Osteoblast (primary cell): ENCODE results near the gene TRDMT1. TPM values are rescaled to one million over a fixed set of nuclear protein-coding genes. Genes with fewer than 3 reads are reported as not detected.

Source experiments
- DNase-seq: peaks from one replicate; pipeline ENCODE4 v3.0.0; 2011; ENCODE audit warnings: low spot score, mixed read lengths; ENCODE audit not compliant: insufficient read length; ENCODE audit errors: missing footprints
- H2AFZ ChIP-seq: 2 replicates; pipeline ENCODE4 v1.6.0; 2011; ENCODE audit warnings: mild to moderate bottlenecking, low read length
- H3K27ac ChIP-seq: 2 replicates; pipeline ENCODE4 v1.5.1; 2011; ENCODE audit warnings: mild to moderate bottlenecking, low read depth, low read length, moderate library complexity
- H3K27me3 ChIP-seq: 2 replicates; pipeline ENCODE4 v1.6.0; 2012; ENCODE audit warnings: mild to moderate bottlenecking, control low read depth, inconsistent platforms, low read length, moderate library complexity; ENCODE audit not compliant: insufficient read depth
- H3K36me3 ChIP-seq: 2 replicates; pipeline ENCODE4 v1.5.1; 2011; ENCODE audit warnings: mild to moderate bottlenecking, low read length, control low read depth, moderate library complexity; ENCODE audit not compliant: insufficient read depth
- H3K4me1 ChIP-seq: 2 replicates; pipeline ENCODE4 v1.5.1; 2011; ENCODE audit warnings: mild to moderate bottlenecking, low read length, control low read depth, moderate library complexity; ENCODE audit not compliant: insufficient read depth
- H3K4me2 ChIP-seq: 2 replicates; pipeline ENCODE4 v1.6.0; 2011; ENCODE audit warnings: mild to moderate bottlenecking, low read length; ENCODE audit not compliant: insufficient read depth
- H3K4me3 ChIP-seq: fragments of 200-600 bp; sonication (generic); 3 replicates; pipeline ENCODE4 v1.5.1; 2012; ENCODE audit warnings: mild to moderate bottlenecking, low read length, inconsistent platforms; ENCODE audit not compliant: insufficient read depth
- H3K79me2 ChIP-seq: 2 replicates; pipeline ENCODE4 v1.6.0; 2012; ENCODE audit warnings: mild to moderate bottlenecking, low read length, control low read depth, inconsistent platforms; ENCODE audit not compliant: insufficient read depth
- H3K9me3 ChIP-seq: 2 replicates; pipeline ENCODE4 v1.5.1; 2011; ENCODE audit warnings: low read depth, low read length, control low read depth
- H4K20me1 ChIP-seq: 2 replicates; pipeline ENCODE4 v1.6.0; 2012; ENCODE audit warnings: mild to moderate bottlenecking, low read length, control low read depth; ENCODE audit not compliant: insufficient read depth
- total RNA-seq: library from RNA; depleted of rRNA; stranded (reverse); fragments of >200 nt; gene quantifications from 2 replicates; pipeline ENCODE4 v1.2.3, GENCODE V29; 2012
- TF ChIP-seq, protein P1 (sequence below): IDR thresholded peaks from 2 replicates; pipeline ENCODE4 v1.5.1; 2011; ENCODE audit warnings: mild to moderate bottlenecking, low read depth, low read length, moderate library complexity; ENCODE audit errors: extremely low read depth

The TRDMT1 gene
- total RNA-seq, 1 donor, result 7.6 TPM

DNA sequence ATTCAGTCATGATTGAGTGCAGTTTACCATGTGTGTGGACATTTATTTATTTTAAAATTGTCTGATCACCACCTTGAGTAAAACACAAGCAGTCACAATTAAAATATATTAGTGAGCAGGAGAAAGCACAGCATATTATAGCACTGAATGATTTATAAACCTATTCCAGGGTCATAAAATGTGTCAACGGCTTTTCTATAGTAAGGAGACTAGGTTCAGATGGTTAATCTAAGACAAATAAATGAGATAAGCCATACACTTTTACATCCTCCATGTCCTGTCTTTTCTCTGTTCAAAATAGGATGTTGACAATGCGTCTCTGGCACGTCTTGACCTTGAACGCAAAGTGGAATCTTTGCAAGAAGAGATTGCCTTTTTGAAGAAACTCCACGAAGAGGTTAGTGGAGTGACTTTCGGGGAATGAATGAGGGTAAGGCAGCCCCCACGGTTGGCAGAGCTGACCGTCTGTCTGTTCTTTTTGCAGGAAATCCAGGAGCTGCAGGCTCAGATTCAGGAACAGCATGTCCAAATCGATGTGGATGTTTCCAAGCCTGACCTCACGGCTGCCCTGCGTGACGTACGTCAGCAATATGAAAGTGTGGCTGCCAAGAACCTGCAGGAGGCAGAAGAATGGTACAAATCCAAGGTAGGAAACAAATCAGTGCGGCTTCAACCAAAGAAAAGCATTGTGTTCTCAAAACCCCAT is 32.0 kb upstream of the TRDMT1 start:
- Histone ChIP-seq H4K20me1 (peaks cover 81% of the 10 kb centered on the region), H3K4me3 (peak overlapping the region; percentile 59), H3K27me3 (no peaks in the 10 kb centered on the region), H3K27ac (peak overlapping the region; percentile 94), H3K4me1 (peaks cover 58% of the 10 kb centered on the region), H3K36me3 (peaks cover 76% of the 10 kb centered on the region), H3K4me2 (peak overlapping the region; percentile 93), H2AFZ (no peak overlapping the region), H3K79me2 (peaks cover 57% of the 10 kb centered on the region), H3K9me3 (no peaks in the 10 kb centered on the region)
- TF ChIP-seq, protein P1, sequence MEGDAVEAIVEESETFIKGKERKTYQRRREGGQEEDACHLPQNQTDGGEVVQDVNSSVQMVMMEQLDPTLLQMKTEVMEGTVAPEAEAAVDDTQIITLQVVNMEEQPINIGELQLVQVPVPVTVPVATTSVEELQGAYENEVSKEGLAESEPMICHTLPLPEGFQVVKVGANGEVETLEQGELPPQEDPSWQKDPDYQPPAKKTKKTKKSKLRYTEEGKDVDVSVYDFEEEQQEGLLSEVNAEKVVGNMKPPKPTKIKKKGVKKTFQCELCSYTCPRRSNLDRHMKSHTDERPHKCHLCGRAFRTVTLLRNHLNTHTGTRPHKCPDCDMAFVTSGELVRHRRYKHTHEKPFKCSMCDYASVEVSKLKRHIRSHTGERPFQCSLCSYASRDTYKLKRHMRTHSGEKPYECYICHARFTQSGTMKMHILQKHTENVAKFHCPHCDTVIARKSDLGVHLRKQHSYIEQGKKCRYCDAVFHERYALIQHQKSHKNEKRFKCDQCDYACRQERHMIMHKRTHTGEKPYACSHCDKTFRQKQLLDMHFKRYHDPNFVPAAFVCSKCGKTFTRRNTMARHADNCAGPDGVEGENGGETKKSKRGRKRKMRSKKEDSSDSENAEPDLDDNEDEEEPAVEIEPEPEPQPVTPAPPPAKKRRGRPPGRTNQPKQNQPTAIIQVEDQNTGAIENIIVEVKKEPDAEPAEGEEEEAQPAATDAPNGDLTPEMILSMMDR, result no peak
- DNase-seq, result no peak

DNA sequence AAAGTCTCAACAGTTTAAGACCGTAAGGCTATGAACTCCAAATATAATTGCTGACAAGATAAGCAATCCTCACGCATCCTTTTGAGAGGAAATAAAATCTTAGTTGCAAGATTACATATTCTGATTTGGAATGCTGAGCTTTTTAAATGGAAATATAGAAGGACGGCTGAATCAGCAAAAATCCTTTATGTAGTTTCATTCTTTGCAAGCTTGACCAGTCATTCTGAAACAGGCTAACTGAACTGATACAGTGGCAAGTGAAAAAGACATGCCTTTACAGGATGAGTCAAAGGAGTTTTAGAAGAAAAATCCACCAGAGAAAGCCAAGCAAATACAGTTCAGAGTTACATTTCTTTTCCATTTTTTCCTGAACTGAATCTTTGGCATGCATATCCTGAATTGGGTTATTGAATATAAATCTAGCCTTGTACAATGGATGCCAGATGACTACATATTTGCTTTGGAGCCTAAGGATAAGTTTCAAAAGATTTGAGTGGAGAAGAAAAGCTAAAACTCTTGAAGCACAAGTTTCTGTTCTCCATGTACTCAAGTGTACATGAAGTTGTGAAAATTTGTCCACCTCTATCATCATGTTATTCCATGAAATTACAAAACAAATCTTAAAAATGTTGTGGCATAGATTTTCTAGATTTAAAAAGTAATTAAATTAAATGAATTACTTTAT is 30.9 kb upstream of the TRDMT1 start:
- no peak for DNase-seq
- peaks cover 57% of the 10 kb centered on the region for H3K79me2 ChIP-seq
- no peaks in the 10 kb centered on the region for H3K27me3 ChIP-seq
- H3K9me3 ChIP-seq, result no peaks in the 10 kb centered on the region
- peak overlapping the region; percentile 93 for H3K4me2 ChIP-seq
- H2AFZ ChIP-seq, result no peak overlapping the region
- H3K36me3 ChIP-seq, result peaks cover 74% of the 10 kb centered on the region
- H3K4me1 ChIP-seq, result peaks cover 57% of the 10 kb centered on the region
- H3K4me3 ChIP-seq, result peak overlapping the region; percentile 95
- peak overlapping the region; percentile 94 for H3K27ac ChIP-seq
- peaks cover 76% of the 10 kb centered on the region for H4K20me1 ChIP-seq
- TF ChIP-seq, protein P1, result no peak

DNA sequence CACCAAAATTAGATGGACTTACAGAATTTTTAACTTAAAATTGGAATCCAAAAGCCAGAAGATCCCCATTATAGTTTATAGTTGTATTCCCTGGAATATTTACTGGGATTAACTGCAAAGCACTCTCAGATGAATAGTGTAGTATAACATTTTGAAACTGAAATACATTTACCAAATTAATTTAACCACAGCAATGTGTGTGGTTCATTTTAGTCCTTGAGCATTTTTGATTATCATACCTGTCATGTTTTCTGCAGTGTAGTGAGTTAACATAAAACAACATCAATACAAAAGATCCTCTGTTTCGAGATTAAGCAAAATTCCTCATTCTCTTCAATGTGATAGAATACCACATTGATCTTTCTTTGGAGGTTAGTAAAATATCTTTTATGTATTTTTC is 30.3 kb upstream of the TRDMT1 start:
- Histone ChIP-seq H3K4me3 (peak overlapping the region; percentile 95), H3K9me3 (no peaks in the 10 kb centered on the region), H3K27ac (peak overlapping the region; percentile 94), H4K20me1 (peaks cover 74% of the 10 kb centered on the region), H3K4me1 (peaks cover 61% of the 10 kb centered on the region), H3K4me2 (peak overlapping the region; percentile 93), H3K79me2 (peaks cover 59% of the 10 kb centered on the region), H3K27me3 (no peaks in the 10 kb centered on the region), H3K36me3 (peaks cover 68% of the 10 kb centered on the region), H2AFZ (no peak overlapping the region)
- TF ChIP-seq, protein P1, result no peak
- DNase-seq, result peak; percentile 48
